EL (cell line): ENCODE measurements around the gene PTGER3.

Experiments used
- DNase-seq: peaks from one replicate; pipeline ENCODE4 v3.0.0-alpha.2; 2016

The PTGER3 gene

GRCh38 chr1:71049951-71050598 is 2.5 kb upstream of the PTGER3 start:
- DNase-seq = peak; percentile 68

- no peak for DNase-seq
Observed at GRCh38 chr1:71046891-71047634, 553 bp downstream of the PTGER3 start.

GRCh38 chr1:71045463-71046028 is 2.1 kb downstream of the PTGER3 start:
- no peak for DNase-seq

GRCh38 chr1:71044833-71045232 is 2.8 kb downstream of the PTGER3 start:
- DNase-seq = no peak

GRCh38 chr1:71043065-71043464 is 4.6 kb downstream of the PTGER3 start:
- DNase-seq = no peak

GRCh38 chr1:71041806-71042205 is 5.8 kb downstream of the PTGER3 start:
- no peak for DNase-seq

GRCh38 chr1:71039661-71040262 is 7.9 kb downstream of the PTGER3 start:
- DNase-seq = no peak

- no peak for DNase-seq
Observed at GRCh38 chr1:71038942-71039341, 8.7 kb downstream of the PTGER3 start.

GRCh38 chr1:71037829-71038620 is 9.6 kb downstream of the PTGER3 start:
- DNase-seq = no peak

- DNase-seq = no peak
Observed at GRCh38 chr1:71037066-71037465, 10.6 kb downstream of the PTGER3 start.

GRCh38 chr1:71033136-71033535 is 14.5 kb downstream of the PTGER3 start:
- no peak for DNase-seq

GRCh38 chr1:71031426-71031825 is 16.2 kb downstream of the PTGER3 start:
- DNase-seq = peak; percentile 33

- no peak for DNase-seq
Observed at GRCh38 chr1:71030026-71030425, 17.6 kb downstream of the PTGER3 start.

GRCh38 chr1:71028981-71029380 is 18.6 kb downstream of the PTGER3 start:
- no peak for DNase-seq

GRCh38 chr1:71027991-71028390 is 19.6 kb downstream of the PTGER3 start:
- no peak for DNase-seq

GRCh38 chr1:71026093-71026492 is 21.5 kb downstream of the PTGER3 start:
- DNase-seq = no peak

- no peak for DNase-seq
Observed at GRCh38 chr1:71023515-71023914, 24.1 kb downstream of the PTGER3 start.

- DNase-seq = no peak
Observed at GRCh38 chr1:71019233-71019969, 28.2 kb downstream of the PTGER3 start.

GRCh38 chr1:71018791-71019190 is 28.8 kb downstream of the PTGER3 start:
- no peak for DNase-seq

GRCh38 chr1:71015745-71016144 is 31.9 kb downstream of the PTGER3 start:
- DNase-seq = no peak

GRCh38 chr1:71014178-71014579 is 33.4 kb downstream of the PTGER3 start:
- DNase-seq = peak; percentile 45
